HFFc6 (cell line): ENCODE measurements around the gene DDB1. TPM values are rescaled to one million over a fixed set of nuclear protein-coding genes. Genes with fewer than 3 reads are reported as not detected.

Source experiments
- DNase-seq: peaks from one replicate; pipeline ENCODE4 v3.0.0-alpha.2; 2018
- H3K27ac Mint-ChIP-seq: 2 replicates; pipeline ENCODE4 v1.8.0; 2020; ENCODE audit warnings: mild to moderate bottlenecking, mixed read lengths
- H3K27me3 Mint-ChIP-seq: 2 replicates; pipeline ENCODE4 v1.8.0; 2021; ENCODE audit warnings: mild to moderate bottlenecking, moderate library complexity, mixed read lengths; ENCODE audit not compliant: insufficient read depth
- H3K36me3 Mint-ChIP-seq: 2 replicates; pipeline ENCODE4 v1.8.0; 2021; ENCODE audit warnings: low read depth, mixed read lengths
- H3K4me1 Mint-ChIP-seq: 2 replicates; pipeline ENCODE4 v1.8.0; 2020; ENCODE audit warnings: low read depth, mixed read lengths
- H3K4me3 Mint-ChIP-seq: 2 replicates; pipeline ENCODE4 v1.8.0; 2020; ENCODE audit warnings: mild to moderate bottlenecking, moderate library complexity, mixed read lengths
- H3K9me3 Mint-ChIP-seq: 2 replicates; pipeline ENCODE4 v1.8.0; 2020; ENCODE audit warnings: mild to moderate bottlenecking, mixed read lengths
- total RNA-seq, 6 experiments: library from RNA; stranded (reverse); fragmentation: NEBNext Ultra II Directional; extraction: Animal tissue kit (Norgen Biotek cat#: 25700); gene quantifications; 2 replicates in 1 of 6; 3 replicates in 5 of 6; pipeline ENCODE4 v1.2.3, GENCODE V29; 2021
- TF ChIP-seq, protein P1 (sequence below): fragments of 200-600 bp; sonication (generic); IDR thresholded peaks from 2 replicates; pipeline ENCODE4 v1.5.0; 2021; ENCODE audit warnings: antibody characterized with exemption, mild to moderate bottlenecking

DDB1 gene
- total RNA-seq, 6 experiments from 2014 or later, result 241 to 285 (median 267) TPM

DNA sequence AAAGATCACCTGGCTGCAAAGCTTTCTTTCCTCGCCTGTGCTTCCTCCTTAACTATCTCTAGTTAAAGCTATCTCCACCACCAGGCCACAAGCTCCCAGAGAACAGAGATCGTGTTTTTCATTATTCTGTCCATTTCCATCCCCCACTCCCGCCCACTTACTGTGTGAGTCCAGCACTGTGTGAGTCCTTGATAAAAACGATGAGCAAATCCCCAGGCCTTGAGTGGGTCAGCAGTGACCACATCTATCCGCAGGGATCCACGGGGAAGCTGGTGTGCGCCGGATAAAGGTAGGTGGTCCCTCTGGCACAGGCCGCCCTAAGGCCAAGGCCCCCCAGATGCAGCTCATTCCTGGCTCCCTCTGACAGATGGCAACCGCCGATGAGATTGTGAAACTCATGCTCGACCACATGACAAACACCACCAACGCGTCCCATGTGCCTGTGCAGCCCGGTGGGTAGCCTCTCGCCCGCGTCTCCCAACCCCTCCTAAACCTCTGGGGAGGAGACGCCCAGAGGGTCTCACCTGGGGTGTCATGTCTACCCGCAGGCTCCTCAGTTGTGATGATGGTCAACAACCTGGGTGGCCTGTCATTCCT lies 9.4 kb upstream of the DDB1 start:
- H3K4me3 Mint-ChIP-seq, result no peak overlapping the region
- no peaks in the 10 kb centered on the region; the same call in 1 of the 2 replicates for H3K27me3 Mint-ChIP-seq
- no peak overlapping the region for H3K27ac Mint-ChIP-seq
- H3K4me1 Mint-ChIP-seq, result no peaks in the 10 kb centered on the region
- no peaks in the 10 kb centered on the region for H3K9me3 Mint-ChIP-seq
- no peak for DNase-seq
- H3K36me3 Mint-ChIP-seq, result no peaks in the 10 kb centered on the region
- TF ChIP-seq, protein P1, sequence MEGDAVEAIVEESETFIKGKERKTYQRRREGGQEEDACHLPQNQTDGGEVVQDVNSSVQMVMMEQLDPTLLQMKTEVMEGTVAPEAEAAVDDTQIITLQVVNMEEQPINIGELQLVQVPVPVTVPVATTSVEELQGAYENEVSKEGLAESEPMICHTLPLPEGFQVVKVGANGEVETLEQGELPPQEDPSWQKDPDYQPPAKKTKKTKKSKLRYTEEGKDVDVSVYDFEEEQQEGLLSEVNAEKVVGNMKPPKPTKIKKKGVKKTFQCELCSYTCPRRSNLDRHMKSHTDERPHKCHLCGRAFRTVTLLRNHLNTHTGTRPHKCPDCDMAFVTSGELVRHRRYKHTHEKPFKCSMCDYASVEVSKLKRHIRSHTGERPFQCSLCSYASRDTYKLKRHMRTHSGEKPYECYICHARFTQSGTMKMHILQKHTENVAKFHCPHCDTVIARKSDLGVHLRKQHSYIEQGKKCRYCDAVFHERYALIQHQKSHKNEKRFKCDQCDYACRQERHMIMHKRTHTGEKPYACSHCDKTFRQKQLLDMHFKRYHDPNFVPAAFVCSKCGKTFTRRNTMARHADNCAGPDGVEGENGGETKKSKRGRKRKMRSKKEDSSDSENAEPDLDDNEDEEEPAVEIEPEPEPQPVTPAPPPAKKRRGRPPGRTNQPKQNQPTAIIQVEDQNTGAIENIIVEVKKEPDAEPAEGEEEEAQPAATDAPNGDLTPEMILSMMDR, result no peak

DNA sequence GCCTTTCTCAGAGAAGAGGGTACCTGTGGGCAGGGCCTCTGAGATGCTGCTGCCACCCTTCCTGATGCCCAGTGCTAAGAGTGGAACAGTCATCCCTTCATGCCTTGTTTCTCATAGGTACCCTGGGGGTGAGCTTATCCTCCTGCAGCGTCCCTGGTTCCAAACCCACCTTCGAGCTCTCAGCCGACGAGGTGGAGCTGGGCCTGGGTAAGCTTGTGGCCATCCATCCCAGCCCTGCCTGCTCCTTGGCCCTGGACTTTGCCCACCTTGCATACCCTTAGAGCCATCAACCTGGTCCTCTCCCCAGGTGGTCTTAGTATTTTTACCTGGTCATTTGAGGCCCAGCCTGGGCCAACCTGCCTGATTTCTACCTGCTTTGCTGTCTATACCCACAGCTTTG lies 8.8 kb upstream of the DDB1 start:
- Mint-ChIP-seq H3K4me1 (no peaks in the 10 kb centered on the region), H3K27ac (no peak overlapping the region), H3K4me3 (no peak overlapping the region), H3K36me3 (no peaks in the 10 kb centered on the region), H3K27me3 (no peaks in the 10 kb centered on the region; the same call in 1 of the 2 replicates), H3K9me3 (no peaks in the 10 kb centered on the region)
- TF ChIP-seq, protein P1, result no peak
- DNase-seq, result no peak

- Mint-ChIP-seq H3K4me3 (no peak overlapping the region), H3K36me3 (no peaks in the 10 kb centered on the region), H3K27ac (no peak overlapping the region), H3K9me3 (no peaks in the 10 kb centered on the region), H3K4me1 (no peaks in the 10 kb centered on the region; the same call in 1 of the 2 replicates), H3K27me3 (no peaks in the 10 kb centered on the region)
- DNase-seq, result no peak
- TF ChIP-seq, protein P1, result no peak
These were observed 8.1 kb upstream of the DDB1 start for GRCh38 chr11:61340979-61341378.

GRCh38 chr11:61339490-61339878 lies 6.6 kb upstream of the DDB1 start:
- TF ChIP-seq, protein P1, result no peak
- H3K27me3 Mint-ChIP-seq, result no peaks in the 10 kb centered on the region
- H3K4me3 Mint-ChIP-seq, result no peak overlapping the region
- no peaks in the 10 kb centered on the region for H3K9me3 Mint-ChIP-seq
- H3K4me1 Mint-ChIP-seq, result peaks cover 7% of the 10 kb centered on the region
- DNase-seq, result no peak
- H3K27ac Mint-ChIP-seq, result no peak overlapping the region
- no peaks in the 10 kb centered on the region for H3K36me3 Mint-ChIP-seq

DNA sequence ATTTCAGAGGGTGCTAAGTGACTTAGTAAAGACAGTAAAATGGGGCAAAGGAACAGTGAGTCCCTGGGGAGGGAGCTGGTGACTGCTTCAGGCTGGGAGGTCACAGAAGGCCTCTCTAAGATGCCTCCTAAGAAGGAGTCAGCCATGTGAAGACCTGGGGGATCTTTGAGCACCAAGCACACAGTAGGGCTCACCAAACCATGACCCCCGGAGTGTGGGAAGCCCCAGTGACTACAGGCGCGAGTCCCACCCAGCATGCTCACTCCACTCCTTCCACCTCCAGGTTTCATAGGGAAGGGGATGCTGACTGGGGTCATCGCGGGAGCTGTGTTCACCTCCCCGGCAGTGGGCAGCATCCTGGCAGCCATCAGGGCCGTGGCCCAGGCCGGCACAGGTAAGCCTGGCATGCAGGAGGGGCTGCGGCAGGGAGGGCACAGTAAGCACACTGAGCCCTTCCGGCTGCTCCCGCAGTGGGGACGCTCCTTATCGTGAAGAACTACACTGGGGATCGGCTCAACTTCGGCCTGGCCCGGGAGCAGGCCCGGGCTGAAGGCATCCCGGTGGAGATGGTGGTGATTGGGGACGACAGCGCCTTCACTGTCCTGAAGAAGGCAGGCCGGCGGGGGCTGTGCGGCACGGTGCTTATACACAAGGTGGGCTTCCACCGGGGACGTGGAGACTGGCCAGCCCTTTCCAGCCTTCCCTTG lies 6.0 kb upstream of the DDB1 start:
- Mint-ChIP-seq H3K36me3 (no peaks in the 10 kb centered on the region), H3K27me3 (no peaks in the 10 kb centered on the region), H3K27ac (no peak overlapping the region), H3K9me3 (no peaks in the 10 kb centered on the region), H3K4me3 (no peak overlapping the region), H3K4me1 (peaks cover 13% of the 10 kb centered on the region)
- DNase-seq, result no peak
- TF ChIP-seq, protein P1, result no peak
